Spleen (tissue), 11 donors: ENCODE results near the gene PTGES. TPM values are rescaled to one million over a fixed set of nuclear protein-coding genes. Genes with fewer than 3 reads are reported as not detected.
"Not testable (repeated sequence)": the region's sequence is repeated elsewhere in the genome, so short reads cannot be mapped to it uniquely, and the experiment has no call there.

Experiments
- DNase-seq: peaks from one replicate; pipeline ENCODE4 v3.0.0-alpha.2; 2020
- H3K27ac ChIP-seq, 8 donors: fragments of 200-600 bp; sonication (generic) in 7 of 8; 1 replicate in 4 of 8; 2 replicates in 4 of 8; pipeline versions ENCODE4 v1.5.0 to v1.8.0; 2016 to 2021; ENCODE audit warnings: inconsistent platforms in 4 of 8, mild to moderate bottlenecking in 4 of 8, moderate library complexity in 1 of 8
- H3K27me3 ChIP-seq, 7 donors: fragments of 200-600 bp; sonication (generic) in 6 of 7; replicated peaks in 1 of 7; 1 replicate in 4 of 7; 2 replicates in 3 of 7; pipeline versions ENCODE4 v1.5.0 to v1.8.0; 2016 to 2021; ENCODE audit warnings: inconsistent platforms in 3 of 7, mild to moderate bottlenecking in 1 of 7
- H3K36me3 ChIP-seq, 6 donors: fragments of 200-600 bp; sonication (generic) in 5 of 6; 1 replicate in 4 of 6; 2 replicates in 2 of 6; pipeline versions ENCODE4 v1.5.0 to v1.8.0; 2016 to 2021; ENCODE audit warnings: inconsistent platforms in 2 of 6
- H3K4me1 ChIP-seq, 6 donors: fragments of 200-600 bp; sonication (generic) in 5 of 6; 1 replicate in 3 of 6; 2 replicates in 3 of 6; pipeline versions ENCODE4 v1.5.0 to v1.8.0; 2016 to 2021; ENCODE audit warnings: inconsistent platforms in 3 of 6
- H3K4me3 ChIP-seq, 8 donors: fragments of 200-600 bp; sonication (generic) in 7 of 8; 1 replicate in 4 of 8; 2 replicates in 4 of 8; pipeline versions ENCODE4 v1.5.0 to v1.8.0; 2016 to 2021; ENCODE audit warnings: inconsistent platforms in 4 of 8, mild to moderate bottlenecking in 4 of 8, moderate library complexity in 2 of 8
- H3K9me3 ChIP-seq, 8 donors: fragments of 200-600 bp; sonication (generic) in 7 of 8; 1 replicate in 4 of 8; 2 replicates in 4 of 8; pipeline versions ENCODE4 v1.5.0 to v1.8.0; 2016 to 2021; ENCODE audit warnings: inconsistent platforms in 4 of 8
- CTCF ChIP-seq, 11 experiments: fragments of 200-600 bp in 7 of 11; fragments of 450-650 bp in 4 of 11; sonication (generic) in 4 of 11; IDR thresholded peaks in 8 of 11; conservative IDR thresholded peaks in 3 of 11; 1 replicate in 7 of 11; 2 replicates in 4 of 11; pipeline versions ENCODE4 v1.4.0 to v1.8.0; 2016 to 2021; ENCODE audit warnings: antibody characterized with exemption in 11 of 11, inconsistent platforms in 4 of 11, mild to moderate bottlenecking in 1 of 11
- POLR2A ChIP-seq, 3 donors: fragments of 450-650 bp; IDR thresholded peaks; one replicate each; pipeline ENCODE4 v1.5.1; 2017; ENCODE audit warnings: antibody characterized with exemption in 3 of 3, mild to moderate bottlenecking in 1 of 3
- POLR2AphosphoS5 ChIP-seq, 3 donors: sonication (generic); formaldehyde crosslinking; IDR thresholded peaks; one replicate each; pipeline ENCODE4 v1.5.1; 2017; ENCODE audit warnings: antibody characterized with exemption in 3 of 3
- WGBS, 5 donors: extraction: QIAGEN DNeasy Blood & Tissue Kit in 3 of 5; methylation state at CpG; one replicate each; pipeline versions ENCODE4 v1.1.5 to v1.1.7; 2013 to 2018; 5-methylcytosine and 5-hydroxymethylcytosine counted together
- intact Hi-C: fragments of 100-400 bp; cut with DNase I; formaldehyde crosslinking; loops from one replicate; pipeline ENCODE4 v1.15.0; 2023; ENCODE audit warnings: low total_unique reads
- polyA plus RNA-seq, 3 donors: library from polyadenylated mRNA; stranded (reverse); fragments of 200-250 nt; gene quantifications; one replicate each; pipeline ENCODE4 v1.2.1, GENCODE V29; 2013
- total RNA-seq, 7 donors: library from RNA; depleted of rRNA in 3 of 7; stranded (reverse); fragments of >200 nt in 3 of 7; fragmentation: NEBNext Ultra II Directional in 4 of 7; extraction: Animal tissue kit (Norgen Biotek cat#: 25700) in 4 of 7; gene quantifications; one replicate each; pipeline versions ENCODE4 v1.1.0 to v1.2.1, GENCODE V29; 2016 to 2021
- donor health status: healthy with polysubstance abuse.
- donor health status: DM: no; HTN: no; CAD: no; lungs with moderate emphysema.
- donor health status: DM: no; HTN: no; CAD: no.
- donor health status: Bipolar disorder and iron deficiency.
- donor health status: healthy.
- donor health status: DM: no; HTN: no; CAD: no.
- donor health status: DM: yes; HTN: yes; CAD: no.

PTGES gene
- total and polyA plus RNA-seq, 10 donors, result 1.4 to 7.2 (median 2.8) TPM

DNA sequence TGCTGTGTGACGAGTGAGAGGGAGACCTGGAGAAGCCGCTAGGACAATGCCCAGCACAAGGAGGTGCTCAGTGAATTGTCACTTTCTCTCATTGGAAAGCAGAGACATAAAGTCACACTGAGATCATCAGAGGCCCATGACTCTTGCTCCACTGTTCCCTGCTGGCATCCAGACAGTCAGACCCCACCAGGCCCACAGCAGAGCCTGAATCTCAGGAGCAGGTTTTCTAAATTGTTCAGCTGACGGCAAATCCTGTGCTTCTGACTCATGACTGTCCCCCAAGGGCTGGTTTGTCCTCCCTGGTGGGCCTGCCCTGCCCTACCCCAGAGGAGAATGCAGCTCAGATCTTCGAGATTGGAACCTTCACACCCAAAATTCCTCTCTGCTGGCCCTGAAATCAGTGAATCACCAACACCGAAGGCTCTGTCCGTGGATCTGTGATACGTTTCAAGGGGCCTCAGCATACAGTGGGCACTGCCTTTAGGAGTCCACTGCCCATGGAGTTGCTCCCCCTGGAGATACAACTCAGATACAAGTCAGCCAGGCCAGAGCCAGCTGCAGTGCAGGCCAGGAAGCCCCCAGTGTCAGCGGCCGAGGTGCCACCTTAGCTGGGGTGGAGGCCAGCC lies 2.7 kb downstream of the PTGES start:
- TF ChIP-seq POLR2AphosphoS5 (IDR thresholded peaks at IDR 0.05) (no peak), CTCF (IDR thresholded peaks at IDR 0.05 in 8 of 11, conservative IDR thresholded peaks at IDR 0.05 in 3 of 11) (no peak), POLR2A (IDR thresholded peaks at IDR 0.05) (no peak)
- 88 to 94% (median 90%) methylated on average over 9 of the region's 9 CpGs for WGBS, 5 donors
- Histone ChIP-seq H3K4me3 (no peak overlapping the region), H3K9me3 (no peaks in the 10 kb centered on the region), H3K36me3 (no peaks in the 10 kb centered on the region), H3K4me1 (peaks cover 0 to 18% (median 11%) of the 10 kb centered on the region in 6 donors), H3K27me3 (peaks cover 0 to 24% (median 0%) of the 10 kb centered on the region in 7 donors), H3K27ac (no peak overlapping the region)
- intact Hi-C loops, result no loop called here
- DNase-seq, result no peak

DNA sequence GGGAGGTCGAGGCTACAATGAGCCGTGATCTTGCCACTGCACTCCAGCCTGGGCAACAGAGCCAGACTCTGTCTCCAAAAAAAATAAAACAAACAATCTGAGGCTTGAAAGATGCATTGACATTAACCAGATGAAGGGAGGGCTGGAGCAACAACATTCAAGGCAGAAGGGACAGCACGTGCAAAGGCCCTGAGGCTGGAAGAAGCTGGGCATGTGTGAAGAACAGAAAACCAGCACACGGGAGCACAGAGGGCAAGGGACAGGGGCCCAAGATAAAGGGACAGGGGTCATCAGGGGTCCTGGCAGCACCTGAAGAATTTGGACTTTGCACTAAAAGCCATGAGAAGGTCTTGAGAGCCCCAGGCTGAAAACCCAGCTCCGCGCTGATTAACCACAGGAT lies 3.3 kb downstream of the PTGES start:
- DNase-seq, result no peak
- Histone ChIP-seq H3K4me1 (peaks cover 0 to 18% (median 11%) of the 10 kb centered on the region in 6 donors), H3K4me3 (no peak overlapping the region), H3K27ac (no peak overlapping the region), H3K36me3 (no peaks in the 10 kb centered on the region), H3K9me3 (no peaks in the 10 kb centered on the region), H3K27me3 (peaks cover 0 to 24% (median 0%) of the 10 kb centered on the region in 7 donors)
- 88 to 95% (median 91%) methylated on average over 6 of the region's 6 CpGs for WGBS, 5 donors
- intact Hi-C loops, result no loop called here
- TF ChIP-seq CTCF (IDR thresholded peaks at IDR 0.05 in 8 of 11, conservative IDR thresholded peaks at IDR 0.05 in 3 of 11) (no peak), POLR2A (IDR thresholded peaks at IDR 0.05) (no peak)

- H3K9me3 ChIP-seq, H3K4me3 ChIP-seq, H3K27ac ChIP-seq, DNase-seq, H3K36me3 ChIP-seq, intact Hi-C loops: not testable (repeated sequence)
- Histone ChIP-seq H3K27me3 (peaks cover 0 to 24% (median 0%) of the 10 kb centered on the region in 7 donors), H3K4me1 (peaks cover 0 to 18% (median 11%) of the 10 kb centered on the region in 6 donors)
- WGBS, 5 donors, result 89 to 92% (median 89%) methylated on average over 3 to 4 of the region's 4 CpGs
Observed at GRCh38 chr9:129749052-129749451, 3.8 kb downstream of the PTGES start.

DNA sequence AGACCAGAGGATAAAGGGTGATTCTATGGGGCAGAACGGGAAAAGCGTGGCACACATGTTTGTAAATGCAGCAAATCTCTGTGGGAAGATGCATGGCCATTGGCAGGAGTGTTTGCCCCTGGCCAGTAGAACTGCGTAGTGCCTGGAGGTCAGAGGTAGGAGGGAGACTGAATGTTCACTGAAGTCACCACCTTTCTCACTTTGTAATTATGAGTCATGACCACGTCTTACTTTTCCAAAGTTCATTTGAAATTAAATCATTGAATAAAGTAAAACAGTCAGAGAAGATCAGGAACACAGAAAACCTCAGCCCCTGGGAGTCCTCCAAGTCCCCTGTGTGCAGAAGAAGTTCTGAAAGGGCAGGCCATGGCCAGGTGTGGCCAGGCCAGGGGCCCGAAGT lies 4.6 kb downstream of the PTGES start:
- intact Hi-C loops, result no loop called here
- 84 to 92% (median 87%) methylated on average over 5 of the region's 5 CpGs for WGBS, 5 donors
- peaks cover 0 to 16% (median 10%) of the 10 kb centered on the region in 6 donors for H3K4me1 ChIP-seq

More for the DNA sequence above, 4.6 kb downstream of the PTGES start:
- TF ChIP-seq CTCF (IDR thresholded peaks at IDR 0.05 in 8 of 11, conservative IDR thresholded peaks at IDR 0.05 in 3 of 11) (no peak), POLR2AphosphoS5 (IDR thresholded peaks at IDR 0.05) (no peak), POLR2A (IDR thresholded peaks at IDR 0.05) (no peak)
- DNase-seq, result no peak
- no peaks in the 10 kb centered on the region for H3K36me3 ChIP-seq
- peaks cover 0 to 21% (median 0%) of the 10 kb centered on the region in 7 donors for H3K27me3 ChIP-seq
- H3K4me3 ChIP-seq, result no peak overlapping the region
- no peaks in the 10 kb centered on the region for H3K9me3 ChIP-seq
- no peak overlapping the region for H3K27ac ChIP-seq
